HG02938 (cell line): ENCODE results near the gene SHROOM2.
"Not testable (repeated sequence)": the region's sequence is repeated elsewhere in the genome, so short reads cannot be mapped to it uniquely, and the experiment has no call there.

Source experiments
- ATAC-seq: cut with Tn5 transposase; IDR thresholded peaks from one replicate; pipeline ENCODE4 v1.9.1; 2021; ENCODE audit warnings: mild to moderate bottlenecking, moderate library complexity; ENCODE audit not compliant: unreplicated experiment

Gene SHROOM2

DNA sequence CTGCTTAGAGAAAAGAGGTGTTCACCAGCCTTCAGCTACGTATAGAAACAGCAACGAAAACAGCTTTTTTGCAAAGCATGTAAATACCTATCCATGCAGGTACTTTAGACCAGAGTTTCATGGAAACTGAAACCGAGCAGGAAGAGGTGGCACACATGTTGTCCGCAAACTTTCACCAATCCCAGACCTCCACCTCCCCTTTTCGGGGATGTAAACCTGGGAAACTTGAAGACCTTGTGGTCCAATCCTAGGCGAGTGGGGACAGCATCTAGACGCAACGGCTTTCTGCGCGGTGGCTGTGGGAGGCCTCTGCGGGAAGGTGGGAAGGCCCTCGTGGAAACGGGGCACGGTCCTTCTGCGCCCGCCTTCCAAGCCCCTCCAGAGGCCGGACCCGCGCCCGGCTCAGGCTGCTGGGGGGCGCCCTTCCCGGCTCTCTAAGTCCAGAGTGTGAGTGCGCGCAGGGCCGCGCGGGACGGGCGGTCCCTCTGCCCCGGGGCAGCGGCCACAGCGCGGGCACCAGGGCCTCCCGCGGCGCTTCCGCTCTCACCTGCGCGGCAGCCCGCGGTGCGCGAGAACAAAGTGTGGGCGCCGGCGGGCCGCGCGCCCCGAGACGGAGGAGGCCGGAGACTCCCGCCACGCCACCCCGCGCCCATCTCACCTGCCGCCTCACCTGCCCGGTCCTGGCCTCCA is 830 bp upstream of the SHROOM2 start:
- ATAC-seq: no peak

DNA sequence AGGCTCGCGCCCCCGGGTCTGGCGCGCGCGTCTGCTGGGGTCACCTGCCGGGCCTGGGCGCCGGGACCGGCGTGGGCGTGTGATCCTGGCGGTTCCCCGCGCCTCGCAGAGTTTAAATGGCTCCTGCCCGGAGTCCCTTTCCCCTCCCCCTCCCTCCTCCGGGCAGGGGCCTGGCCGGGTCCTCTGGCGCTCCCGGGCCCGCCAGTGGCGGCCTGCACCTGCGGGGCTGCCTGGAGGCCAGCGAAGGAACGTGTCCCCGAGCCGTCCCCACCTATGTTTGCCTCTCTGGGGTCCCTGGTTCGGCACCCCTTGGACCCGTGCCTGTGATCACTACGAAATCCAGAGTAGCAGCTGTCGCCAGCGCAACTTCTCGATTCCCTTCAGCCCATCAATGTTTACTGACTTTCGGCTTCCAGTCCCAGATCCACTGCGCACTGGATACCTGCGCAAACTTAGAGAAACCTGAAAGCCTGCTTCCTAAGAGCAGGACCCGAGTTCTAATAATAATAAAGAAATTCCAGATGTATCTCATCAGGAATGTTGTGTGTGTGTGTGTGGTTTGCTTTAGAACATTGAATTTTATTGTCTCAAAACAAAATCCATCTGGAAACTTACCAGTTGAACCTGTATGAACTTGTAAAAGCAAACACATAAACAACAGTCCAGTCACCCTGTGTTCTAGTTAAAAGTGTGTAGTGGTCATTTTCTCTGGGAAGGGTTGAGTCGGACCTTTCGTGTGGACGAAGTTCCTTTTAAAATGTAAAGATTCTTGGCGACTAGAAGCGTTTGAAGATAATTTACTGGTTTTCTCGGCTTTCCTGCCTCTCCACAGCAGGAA is 788 bp downstream of the SHROOM2 start:
- ATAC-seq: no peak

- no peak for ATAC-seq
Observed at GRCh38 chrX:9788911-9789310, 2.7 kb downstream of the SHROOM2 start.

GRCh38 chrX:9789555-9789954 is 3.3 kb downstream of the SHROOM2 start:
- ATAC-seq: no peak

DNA sequence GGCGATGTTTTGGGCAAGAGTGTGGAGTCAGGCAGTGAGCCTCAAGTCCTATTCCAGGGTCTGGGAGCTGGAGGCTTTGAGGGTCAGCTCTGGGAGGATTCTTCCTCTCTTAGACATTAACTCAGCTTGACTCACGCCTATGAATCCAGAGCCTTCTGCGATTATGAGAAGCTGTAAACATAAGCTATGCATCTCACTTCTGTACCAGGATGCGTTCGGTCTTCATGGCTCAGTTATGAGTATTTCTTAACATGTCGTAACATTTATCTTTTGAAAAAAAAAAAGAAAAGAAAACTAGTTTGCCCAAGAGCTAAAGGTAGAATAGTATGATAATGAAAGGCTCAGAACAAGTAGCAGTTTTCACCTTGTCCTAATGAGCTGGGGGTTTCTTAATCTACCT is 4.6 kb downstream of the SHROOM2 start:
- ATAC-seq: no peak

- no peak for ATAC-seq
Observed at GRCh38 chrX:9794495-9794894, 8.3 kb downstream of the SHROOM2 start.

DNA sequence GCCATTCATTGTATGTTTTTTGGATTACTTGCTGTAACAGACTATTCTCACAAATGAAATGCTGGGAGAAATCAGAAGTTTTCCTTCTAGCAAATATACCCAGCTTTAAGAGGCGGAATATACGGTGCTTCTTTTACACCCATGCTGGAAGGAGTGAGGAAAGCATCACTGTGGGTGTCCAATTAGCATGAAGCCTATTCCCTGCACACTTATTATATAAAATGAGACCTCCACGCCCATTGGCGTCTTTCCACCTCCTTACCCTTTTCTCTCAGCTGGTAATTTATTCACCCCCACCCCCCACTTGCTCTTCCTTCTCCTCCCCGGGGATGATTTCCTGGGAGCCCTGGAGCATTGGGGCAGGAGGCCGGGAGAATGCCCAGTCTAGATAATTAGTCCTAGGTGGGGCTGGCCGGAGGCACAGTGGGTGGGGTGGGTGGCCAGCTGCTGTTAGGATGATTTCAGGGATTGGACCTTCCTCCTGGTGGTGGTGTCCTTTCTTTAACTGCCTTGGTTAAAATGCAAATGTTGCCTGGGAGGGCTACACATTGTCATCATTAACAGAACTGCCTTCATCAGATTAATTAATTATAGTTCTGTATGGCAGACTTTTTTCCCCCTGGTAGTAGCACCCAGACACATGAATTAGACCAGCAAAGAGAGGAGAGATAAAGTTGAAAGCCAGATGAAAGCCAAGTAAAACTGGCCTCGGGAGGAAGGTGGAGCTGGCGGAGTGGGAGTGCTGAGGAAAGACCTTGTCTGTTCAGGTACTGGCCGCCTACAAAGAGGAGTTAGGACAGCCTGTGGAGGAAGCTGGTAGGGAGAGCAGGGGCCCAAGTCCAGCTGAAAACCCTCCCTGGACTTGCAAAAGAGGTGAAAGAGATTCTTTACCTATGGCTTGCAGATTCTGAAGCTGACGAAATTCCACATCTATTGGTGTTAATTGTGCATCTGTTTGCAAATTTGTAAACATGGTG is 11.4 kb downstream of the SHROOM2 start:
- no peak for ATAC-seq

DNA sequence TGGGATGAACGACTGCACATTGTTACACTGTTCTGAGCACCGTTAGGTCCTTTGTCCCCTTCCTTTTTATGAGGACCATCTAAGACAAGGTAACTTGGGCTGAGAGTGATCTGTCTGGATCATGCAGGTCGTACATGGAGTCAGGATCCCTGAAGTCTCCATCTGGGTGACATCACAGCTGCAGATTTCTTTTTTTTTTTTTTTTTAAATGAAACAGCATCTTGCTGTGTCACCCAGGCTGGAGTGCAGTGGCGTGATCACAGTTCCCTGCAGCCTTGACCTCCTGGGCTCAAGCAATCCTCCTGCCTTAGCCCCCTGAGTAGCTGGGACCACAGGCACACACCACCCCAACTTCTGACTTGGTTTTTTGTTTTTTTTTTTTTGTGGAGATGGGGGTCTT is 16.5 kb downstream of the SHROOM2 start:
- ATAC-seq: no peak

DNA sequence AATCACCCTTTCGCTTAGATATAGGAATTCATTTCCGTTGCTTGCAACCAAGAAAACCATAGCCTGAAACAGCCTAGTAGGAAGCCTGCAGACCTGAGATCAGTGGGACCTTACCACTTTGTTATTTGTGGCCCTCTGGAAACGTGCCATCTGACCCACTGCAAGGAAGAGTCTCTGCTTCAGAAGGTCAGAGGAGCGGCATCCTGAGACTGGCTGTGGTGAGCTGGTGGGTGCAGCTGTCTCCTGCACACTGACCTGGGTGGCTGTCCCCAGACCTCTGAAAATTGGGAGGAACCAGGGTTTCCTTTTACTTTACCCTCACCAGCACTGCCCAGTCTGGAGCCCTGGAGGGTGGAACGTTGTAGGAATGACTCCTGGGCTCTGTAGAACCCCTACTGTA is 18.2 kb downstream of the SHROOM2 start:
- no peak for ATAC-seq

DNA sequence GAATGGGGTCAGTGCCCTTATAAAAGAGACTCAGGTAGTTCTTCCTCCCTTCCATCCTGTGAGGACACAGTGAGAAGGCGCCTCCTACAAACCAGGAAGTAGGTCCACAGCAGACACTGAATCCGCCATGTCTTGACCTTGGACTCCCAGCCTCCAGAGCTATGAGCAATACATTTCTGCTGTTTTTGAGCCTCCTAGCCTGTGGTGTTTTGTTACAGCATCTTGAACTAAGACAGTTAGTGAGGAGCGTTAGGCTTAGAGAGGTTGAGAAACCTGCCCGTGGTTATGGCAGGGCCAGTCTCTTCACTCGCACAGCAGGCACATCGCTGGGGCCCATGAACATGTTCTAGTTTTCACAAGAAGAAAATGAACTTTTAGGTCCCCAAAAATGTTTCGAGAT is 19.7 kb downstream of the SHROOM2 start:
- ATAC-seq: no peak

DNA sequence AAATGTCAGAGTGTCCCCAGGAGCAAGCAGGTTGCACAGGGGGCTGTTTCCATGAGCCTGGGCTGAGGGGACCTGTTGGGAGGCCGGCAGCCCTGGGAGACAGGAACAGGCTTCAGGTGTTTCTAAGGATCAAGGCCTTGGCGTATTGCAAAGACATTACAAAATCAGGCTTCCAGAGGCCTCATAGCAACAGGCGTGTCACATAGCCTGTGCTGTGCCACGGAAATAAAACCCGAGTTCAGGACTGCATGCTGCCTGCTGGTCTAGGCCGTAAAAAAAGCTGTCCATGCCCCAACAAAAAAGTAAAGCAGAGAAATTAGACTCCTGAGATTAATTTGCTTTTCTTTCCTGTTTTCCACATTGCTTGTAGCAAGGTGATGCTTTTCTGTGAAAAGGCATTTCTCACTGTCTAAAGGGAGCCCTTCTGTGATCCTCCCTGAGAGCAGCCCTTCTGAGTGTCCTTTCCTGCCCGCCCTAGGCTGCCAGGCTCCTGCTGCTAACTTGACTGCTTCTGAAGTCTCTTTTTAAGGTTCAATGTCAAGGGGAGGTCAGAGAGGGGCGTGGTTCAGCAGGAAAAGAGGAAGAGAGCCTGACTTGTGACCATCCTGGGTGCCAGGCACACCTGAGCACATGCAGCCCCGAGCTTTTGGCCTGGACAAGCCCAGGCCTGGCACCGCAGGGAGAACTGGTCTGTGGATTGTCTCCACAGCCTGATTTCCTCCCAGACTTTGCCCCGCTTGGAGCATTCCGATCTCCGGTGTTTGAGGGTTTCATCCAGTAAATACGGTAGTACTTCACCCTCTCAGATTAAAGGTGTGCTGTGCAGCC is 21.3 kb downstream of the SHROOM2 start:
- ATAC-seq: no peak

DNA sequence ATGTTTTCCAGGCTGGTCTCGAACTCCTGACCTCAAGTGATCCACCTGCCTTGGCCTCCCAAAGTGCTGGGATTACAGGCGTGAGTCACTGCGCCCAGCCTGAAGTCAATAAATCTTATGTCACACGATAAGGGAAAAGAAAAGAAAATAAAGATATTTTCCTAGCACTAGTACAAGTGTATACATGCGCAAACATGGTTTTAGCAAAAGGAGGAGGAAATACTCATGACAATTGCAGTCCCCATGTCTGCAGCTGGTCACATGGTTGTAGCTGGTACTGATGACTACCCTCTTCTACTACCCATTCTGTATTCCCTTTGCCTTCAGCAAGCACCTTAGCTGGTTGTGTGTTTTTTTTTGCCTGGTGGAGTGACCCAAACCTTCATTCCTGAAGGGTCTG is 23.6 kb downstream of the SHROOM2 start:
- not testable (repeated sequence) for ATAC-seq

DNA sequence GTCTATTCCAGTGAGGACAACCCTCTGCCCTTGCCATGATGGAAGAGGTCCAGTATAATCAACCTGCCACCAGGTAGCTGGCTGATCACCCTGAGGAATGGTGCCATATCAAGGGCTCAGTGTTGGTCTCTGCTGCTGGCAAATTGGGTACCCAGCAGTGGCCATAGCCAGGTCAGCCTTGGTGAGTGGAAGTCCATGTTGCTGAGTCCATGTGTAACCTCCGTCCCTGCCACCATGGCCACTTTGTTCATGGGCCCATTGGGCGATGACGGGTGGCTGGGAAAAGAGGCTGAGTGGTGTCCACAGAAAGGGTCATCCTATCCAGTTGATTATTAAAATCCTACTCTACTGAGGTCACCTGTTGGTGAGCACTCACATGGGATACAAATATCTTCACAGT is 24.9 kb downstream of the SHROOM2 start:
- ATAC-seq: not testable (repeated sequence)

- ATAC-seq: no peak
Observed at GRCh38 chrX:9816084-9816700, 30.0 kb downstream of the SHROOM2 start.

GRCh38 chrX:9821572-9821971 is 35.3 kb downstream of the SHROOM2 start:
- ATAC-seq: no peak

GRCh38 chrX:9824554-9824953 is 38.3 kb downstream of the SHROOM2 start:
- ATAC-seq: no peak

DNA sequence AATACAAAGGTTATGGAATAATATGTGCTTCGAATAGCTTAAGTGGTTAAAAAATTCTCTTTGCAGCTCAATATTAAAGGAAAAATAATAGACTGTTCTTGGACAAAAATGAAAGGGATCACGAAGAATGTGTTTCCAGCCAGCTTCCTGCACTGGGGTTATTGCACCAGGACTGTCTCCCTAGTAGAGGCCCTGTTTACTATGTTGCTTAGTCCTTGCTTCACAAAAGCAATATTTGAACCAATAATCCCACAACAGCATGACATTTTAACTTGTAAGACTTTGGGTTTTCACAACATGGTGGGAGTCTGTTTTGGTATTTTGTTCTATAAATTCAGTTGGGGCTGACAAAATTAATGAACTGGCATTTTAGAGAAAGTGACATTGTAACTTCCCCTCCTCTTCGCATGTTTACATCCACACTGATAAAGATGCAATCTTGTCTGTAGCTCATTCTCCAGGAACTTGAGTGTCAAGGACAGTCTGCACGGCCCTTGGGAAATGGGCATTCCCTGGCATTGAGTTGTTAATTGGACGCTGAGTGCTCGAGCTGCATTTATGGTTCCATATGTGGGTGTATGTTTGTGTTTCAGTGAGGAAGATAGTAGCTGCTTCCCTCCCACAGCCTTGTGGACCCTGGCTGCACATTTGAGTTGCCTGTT is 39.0 kb downstream of the SHROOM2 start:
- ATAC-seq: no peak

DNA sequence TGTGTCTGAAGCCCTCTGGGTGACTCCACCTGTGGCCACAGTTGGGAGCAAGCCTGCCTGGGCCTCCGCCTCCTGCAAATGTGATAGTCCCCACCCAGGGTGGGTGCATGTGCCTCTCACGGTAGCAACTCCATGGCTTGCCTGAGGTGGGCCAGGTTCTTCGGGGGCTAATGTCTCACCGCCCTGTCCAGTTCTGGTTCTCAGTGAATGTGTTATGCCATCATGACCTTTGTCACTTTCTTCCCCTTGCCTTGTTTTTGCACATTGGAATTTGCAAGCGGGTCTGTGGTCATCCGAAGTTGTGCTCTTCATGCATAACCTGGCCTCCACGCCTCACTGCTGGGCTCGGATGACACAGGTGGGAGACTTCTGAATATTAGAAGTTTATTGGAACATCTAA is 39.7 kb downstream of the SHROOM2 start:
- no peak for ATAC-seq
